Right lobe of liver (tissue), 6 donors: ENCODE measurements around the gene HNRNPC. TPM values are rescaled to one million over a fixed set of nuclear protein-coding genes. Genes with fewer than 3 reads are reported as not detected.

Experiments
- ATAC-seq, 4 donors: fragments of 200-7000 bp; cut with Tn5 transposase; one replicate each; pipeline ENCODE4 v1.9.1; 2020; ENCODE audit warnings: mild to moderate bottlenecking in 4 of 4, moderate library complexity in 4 of 4
- DNase-seq, 3 donors: peaks; one replicate each; pipeline ENCODE4 v3.0.0-alpha.2; 2020
- H3K27ac ChIP-seq, 3 donors: fragments of 200-600 bp; one replicate each; pipeline ENCODE4 v1.8.0; 2022
- H3K27me3 ChIP-seq, 2 donors: fragments of 200-600 bp; one replicate each; pipeline ENCODE4 v1.8.0; 2022
- H3K36me3 ChIP-seq, 4 donors: fragments of 200-600 bp; sonication (generic) in 1 of 4; one replicate each; pipeline versions ENCODE4 v1.5.1 to v1.8.0; 2017 to 2022; ENCODE audit warnings: control low read depth in 1 of 4
- H3K4me1 ChIP-seq, 4 donors: fragments of 200-600 bp; sonication (generic) in 1 of 4; one replicate each; pipeline versions ENCODE4 v1.5.1 to v1.8.0; 2017 to 2022; ENCODE audit warnings: control low read depth in 1 of 4
- H3K4me3 ChIP-seq, 3 donors: fragments of 200-600 bp; one replicate each; pipeline ENCODE4 v1.8.0; 2022
- H3K9me3 ChIP-seq, 4 donors: fragments of 200-600 bp; sonication (generic) in 1 of 4; one replicate each; pipeline versions ENCODE4 v1.5.1 to v1.8.0; 2017 to 2022; ENCODE audit warnings: control low read depth in 1 of 4
- CTCF ChIP-seq, 4 donors: fragments of 200-600 bp in 3 of 4; fragments of 450-650 bp in 1 of 4; IDR thresholded peaks; one replicate each; pipeline versions ENCODE4 v1.5.1 to v1.8.0; 2016 to 2022; ENCODE audit warnings: antibody characterized with exemption in 4 of 4, mild to moderate bottlenecking in 2 of 4
- POLR2A ChIP-seq: fragments of 450-650 bp; IDR thresholded peaks from one replicate; pipeline ENCODE4 v1.6.1; 2017; ENCODE audit warnings: antibody characterized with exemption, mild to moderate bottlenecking
- WGBS: methylation state at CpG from one replicate; pipeline ENCODE4 v1.1.6; 2018; ENCODE audit warnings: low coverage, low lambda C conversion rate; ENCODE audit not compliant: insufficient coverage; ENCODE audit errors: missing lambda C conversion rate; 5-methylcytosine and 5-hydroxymethylcytosine counted together
- intact Hi-C, 2 donors: fragments of 100-400 bp; cut with DNase I; formaldehyde crosslinking; loops; one replicate each; pipeline versions ENCODE4 v1.11.2 to v1.14.1; 2022
- long read RNA-seq: library from polyadenylated mRNA; unstranded; transcript quantifications from one replicate; pipeline ENCODE4 v2.0.0, GENCODE V29; 2019
- total RNA-seq, 6 experiments: library from RNA; depleted of rRNA in 2 of 6; stranded (reverse); fragments of >200 nt in 2 of 6; fragmentation: NEBNext Ultra II Directional in 3 of 6; extraction: Animal tissue kit (Norgen Biotek cat#: 25700) in 3 of 6; gene quantifications; one replicate each; pipeline versions ENCODE4 v1.1.0 to v1.2.4, GENCODE V29; 2016 to 2023
- donor health status: DM: no; HTN: yes; CAD: no.
- donor health status: DM: no; HTN: no; CAD: no.
- donor health status: DM: no; HTN: no; CAD: no.
- donor health status: DM: no; HTN: yes; CAD: no.
- donor health status: DM: no; HTN: yes; CAD: no.

HNRNPC gene
- 100 to 1,000 TPM; 170 to 247 (median 229) TPM for total RNA-seq
- long read RNA-seq, transcript HNRNPC-205 (9 exons, 1,375 nt) = major isoform, 15 of 42 reads
- long read RNA-seq, partial matches to known transcripts = 14 of 42 reads
- long read RNA-seq, other reads (novel, unspliced or antisense) = 8 of 42 reads

- ATAC-seq = peak; percentile 90 to 97 (median 96)
- TF ChIP-seq POLR2A (peak; percentile 97), CTCF (IDR thresholded peaks at IDR 0.05) (no peak)
- H3K36me3 ChIP-seq = peaks cover 0 to 11% (median under 1%) of the 10 kb centered on the region in 4 donors
- DNase-seq = peak; percentile 100
- H3K27ac ChIP-seq = peak within 1 kb of the TSS; percentile 84 to 95 (median 90)
- peak within 1 kb of the TSS; percentile 72 to 94 (median 79) for H3K4me3 ChIP-seq
- H3K4me1 ChIP-seq = peaks cover 0 to 31% (median 15%) of the 10 kb centered on the region in 4 donors
- H3K9me3 ChIP-seq = no peaks in the 10 kb centered on the region
- under 1% methylated on average over 41 of the region's 49 CpGs for WGBS
- intact Hi-C loops = no loop called here
- H3K27me3 ChIP-seq = no peaks in the 10 kb centered on the region
Observed at GRCh38 chr14:21269252-21270046, at the start of gene HNRNPC. HNRNPC (minus strand) TSS chr14:21269442; CDS start chr14:21234193, 35,249 bp downstream.

- no peaks in the 10 kb centered on the region for H3K9me3 ChIP-seq
- WGBS = 47% methylated on average over 2 of the region's 3 CpGs
- ATAC-seq (peak in 1 of 4 donors; percentile 17), DNase-seq (no peak)
- H3K27ac ChIP-seq = no peak overlapping the region
- H3K4me1 ChIP-seq = no peaks in the 10 kb centered on the region
- no peak overlapping the region for H3K4me3 ChIP-seq
- no peak for TF ChIP-seq POLR2A
- no peaks in the 10 kb centered on the region for H3K36me3 ChIP-seq
- H3K27me3 ChIP-seq = no peaks in the 10 kb centered on the region
- intact Hi-C loops = no loop called here
Observed at GRCh38 chr14:21317398-21317797, 48.2 kb upstream of the HNRNPC start.

DNA sequence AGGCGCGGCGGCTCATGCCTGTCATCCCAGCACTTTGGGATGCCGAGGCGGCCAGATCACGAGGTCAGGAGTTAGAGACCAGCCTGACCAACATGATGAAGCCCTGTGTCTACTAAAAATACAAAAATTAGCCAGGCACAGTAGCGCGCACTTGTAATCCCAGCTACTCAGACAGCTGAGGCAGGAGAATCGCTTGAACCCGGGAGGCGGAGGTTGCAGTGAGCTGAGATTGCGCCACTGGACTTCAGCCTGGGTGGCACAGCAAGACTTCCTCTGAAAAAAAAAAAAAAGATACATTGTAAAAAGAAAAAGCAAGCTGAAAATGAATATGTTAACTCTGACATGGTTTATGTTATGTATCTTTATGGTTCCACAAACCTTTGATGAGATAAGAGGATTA lies 44.3 kb upstream of the HNRNPC start:
- H3K27me3 ChIP-seq = no peaks in the 10 kb centered on the region
- peaks cover 0 to 5% (median 0%) of the 10 kb centered on the region in 4 donors for H3K4me1 ChIP-seq
- no peaks in the 10 kb centered on the region for H3K9me3 ChIP-seq
- no peak for DNase-seq
- H3K4me3 ChIP-seq = no peak overlapping the region
- no peak overlapping the region for H3K27ac ChIP-seq
- WGBS = 55% methylated on average over 10 of the region's 12 CpGs
- ATAC-seq = no peak
- intact Hi-C loops = no loop called here
- H3K36me3 ChIP-seq = no peaks in the 10 kb centered on the region
- TF ChIP-seq CTCF (IDR thresholded peaks at IDR 0.05) (no peak), POLR2A (no peak)

DNA sequence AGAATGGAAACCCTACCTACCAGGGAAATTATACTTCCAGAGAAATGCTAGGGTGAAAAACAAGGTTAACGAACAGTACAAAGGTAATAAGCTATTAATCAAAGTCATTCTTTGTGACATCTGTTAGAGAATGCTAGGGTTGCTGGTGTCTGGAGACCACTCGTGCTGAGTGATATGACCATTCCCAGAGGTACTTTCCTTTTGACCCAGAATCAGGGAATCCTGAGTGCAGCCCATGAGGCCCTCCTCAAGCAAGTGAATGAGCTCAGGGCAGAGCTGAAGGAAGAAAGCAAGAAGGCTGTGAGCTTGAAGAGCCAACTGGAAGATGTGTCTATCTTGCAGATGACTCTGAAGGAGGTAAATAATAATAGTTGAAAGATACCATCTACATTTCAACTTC lies 42.4 kb upstream of the HNRNPC start:
- no peak for DNase-seq
- H3K36me3 ChIP-seq = no peaks in the 10 kb centered on the region
- H3K27me3 ChIP-seq = no peaks in the 10 kb centered on the region
- no peak overlapping the region for H3K27ac ChIP-seq
- no peak for ATAC-seq
- peaks cover 0 to 16% (median 0%) of the 10 kb centered on the region in 4 donors for H3K4me1 ChIP-seq
- no peak for TF ChIP-seq POLR2A
- TF ChIP-seq CTCF (IDR thresholded peaks at IDR 0.05) = no peak
- H3K4me3 ChIP-seq = no peak overlapping the region
- WGBS = 83% methylated on average over 2 of the region's 2 CpGs
- intact Hi-C loops = no loop called here
- no peaks in the 10 kb centered on the region for H3K9me3 ChIP-seq

DNA sequence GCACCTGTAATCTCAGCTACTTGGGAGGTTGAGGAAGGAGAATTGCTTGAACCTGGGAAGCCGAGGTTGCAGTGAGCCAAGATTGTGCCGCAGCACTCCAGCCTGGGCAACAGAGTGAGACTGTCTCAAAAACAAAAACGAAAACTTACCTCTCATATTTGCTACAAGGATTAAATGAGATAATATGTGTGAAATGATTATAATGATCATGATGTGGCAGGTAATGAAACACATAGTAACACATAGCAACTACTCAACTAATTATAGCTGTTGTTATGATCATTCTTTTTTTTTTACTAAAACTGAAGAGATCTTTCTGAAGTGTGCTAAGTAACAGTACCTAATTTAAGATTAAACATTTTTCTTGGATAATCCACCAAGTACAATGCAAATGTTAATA lies 40.7 kb upstream of the HNRNPC start:
- intact Hi-C loops = no loop called here
- WGBS = no CpG with 5 or more reads among the region's 3 CpGs
- ATAC-seq (no peak), DNase-seq (no peak)
- no peaks in the 10 kb centered on the region for H3K36me3 ChIP-seq
- TF ChIP-seq CTCF (IDR thresholded peaks at IDR 0.05) (no peak), POLR2A (no peak)
- no peaks in the 10 kb centered on the region for H3K27me3 ChIP-seq
- H3K4me3 ChIP-seq = no peak overlapping the region
- H3K4me1 ChIP-seq = peaks cover 0 to 16% (median 0%) of the 10 kb centered on the region in 4 donors
- H3K27ac ChIP-seq = no peak overlapping the region
- no peaks in the 10 kb centered on the region for H3K9me3 ChIP-seq
